Measurements from ENCODE around the gene CD109.

DNA sequence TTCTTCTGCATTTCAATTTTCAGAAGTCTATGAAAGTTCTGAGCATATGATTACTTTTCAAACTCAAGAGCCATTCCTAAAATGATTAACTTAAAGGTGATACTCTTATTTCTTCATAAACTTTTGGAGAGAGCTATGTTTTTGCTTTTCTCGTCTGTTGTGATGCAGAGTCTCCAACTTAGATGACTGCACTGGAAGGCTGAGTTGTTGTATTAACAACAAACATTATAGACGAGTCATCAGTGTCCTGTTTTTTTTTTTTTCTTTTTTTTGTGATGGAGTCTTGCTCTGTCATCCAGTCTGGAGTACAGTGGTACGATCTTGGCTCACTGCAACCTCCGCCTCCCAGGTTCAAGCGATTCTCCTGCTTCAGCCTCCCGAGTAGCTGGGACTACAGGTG lies 101.9 kb downstream of the CD109 start:
- TF ChIP-seq EZH2 (IDR thresholded peaks at IDR 0.05; ENCODE audit: borderline replicate concordance) (no peak), EZH2phosphoT487 (IDR thresholded peaks at IDR 0.05; ENCODE audit: low read depth, severe bottlenecking, unreplicated experiment) (no peak)
- TF ChIP-seq, protein P1, sequence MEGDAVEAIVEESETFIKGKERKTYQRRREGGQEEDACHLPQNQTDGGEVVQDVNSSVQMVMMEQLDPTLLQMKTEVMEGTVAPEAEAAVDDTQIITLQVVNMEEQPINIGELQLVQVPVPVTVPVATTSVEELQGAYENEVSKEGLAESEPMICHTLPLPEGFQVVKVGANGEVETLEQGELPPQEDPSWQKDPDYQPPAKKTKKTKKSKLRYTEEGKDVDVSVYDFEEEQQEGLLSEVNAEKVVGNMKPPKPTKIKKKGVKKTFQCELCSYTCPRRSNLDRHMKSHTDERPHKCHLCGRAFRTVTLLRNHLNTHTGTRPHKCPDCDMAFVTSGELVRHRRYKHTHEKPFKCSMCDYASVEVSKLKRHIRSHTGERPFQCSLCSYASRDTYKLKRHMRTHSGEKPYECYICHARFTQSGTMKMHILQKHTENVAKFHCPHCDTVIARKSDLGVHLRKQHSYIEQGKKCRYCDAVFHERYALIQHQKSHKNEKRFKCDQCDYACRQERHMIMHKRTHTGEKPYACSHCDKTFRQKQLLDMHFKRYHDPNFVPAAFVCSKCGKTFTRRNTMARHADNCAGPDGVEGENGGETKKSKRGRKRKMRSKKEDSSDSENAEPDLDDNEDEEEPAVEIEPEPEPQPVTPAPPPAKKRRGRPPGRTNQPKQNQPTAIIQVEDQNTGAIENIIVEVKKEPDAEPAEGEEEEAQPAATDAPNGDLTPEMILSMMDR (IDR thresholded peaks at IDR 0.05; ENCODE audit: poor library complexity), result no peak

Data from hepatocyte (in vitro differentiated cells).